ENCODE data around the gene MCC. TPM values are rescaled to one million over a fixed set of nuclear protein-coding genes. Genes with fewer than 3 reads are reported as not detected.

The MCC gene
- total RNA-seq, 4 donors from 2014 or later: 6.8 to 11.9 (median 9.0) TPM

DNA sequence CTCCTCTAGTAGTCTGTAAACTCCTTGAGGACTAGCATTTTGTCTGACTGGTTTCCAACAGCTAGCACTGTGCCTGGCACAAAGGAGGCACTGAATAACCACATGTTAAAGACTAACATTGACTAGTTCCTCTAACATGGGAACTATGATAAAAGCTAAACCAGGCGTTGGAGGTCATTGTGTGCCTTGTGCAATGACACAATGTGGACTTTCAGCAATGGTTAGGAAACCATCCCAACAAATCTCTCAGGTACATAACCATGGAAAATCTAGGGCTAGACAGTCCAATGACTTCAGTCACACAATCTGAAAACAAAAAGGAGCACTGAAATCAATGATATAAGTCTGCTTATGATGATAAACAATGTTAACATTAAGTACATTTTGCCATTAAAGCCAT is 311.0 kb downstream of the MCC start:
- ATAC-seq (no peak), DNase-seq (no peak)
- peaks cover 4 to 41% of the 10 kb centered on the region in 2 donors for H3K4me1 ChIP-seq
- no peak overlapping the region for H3K4me3 ChIP-seq
- in situ Hi-C loops (cut with MboI; ENCODE audit: low sequenced_read_pairs in 4 of 4) (no loop called here), intact Hi-C loops (cut with DNase I; ENCODE audit: low total_unique reads) (no loop called here)
- TF ChIP-seq, protein P1, sequence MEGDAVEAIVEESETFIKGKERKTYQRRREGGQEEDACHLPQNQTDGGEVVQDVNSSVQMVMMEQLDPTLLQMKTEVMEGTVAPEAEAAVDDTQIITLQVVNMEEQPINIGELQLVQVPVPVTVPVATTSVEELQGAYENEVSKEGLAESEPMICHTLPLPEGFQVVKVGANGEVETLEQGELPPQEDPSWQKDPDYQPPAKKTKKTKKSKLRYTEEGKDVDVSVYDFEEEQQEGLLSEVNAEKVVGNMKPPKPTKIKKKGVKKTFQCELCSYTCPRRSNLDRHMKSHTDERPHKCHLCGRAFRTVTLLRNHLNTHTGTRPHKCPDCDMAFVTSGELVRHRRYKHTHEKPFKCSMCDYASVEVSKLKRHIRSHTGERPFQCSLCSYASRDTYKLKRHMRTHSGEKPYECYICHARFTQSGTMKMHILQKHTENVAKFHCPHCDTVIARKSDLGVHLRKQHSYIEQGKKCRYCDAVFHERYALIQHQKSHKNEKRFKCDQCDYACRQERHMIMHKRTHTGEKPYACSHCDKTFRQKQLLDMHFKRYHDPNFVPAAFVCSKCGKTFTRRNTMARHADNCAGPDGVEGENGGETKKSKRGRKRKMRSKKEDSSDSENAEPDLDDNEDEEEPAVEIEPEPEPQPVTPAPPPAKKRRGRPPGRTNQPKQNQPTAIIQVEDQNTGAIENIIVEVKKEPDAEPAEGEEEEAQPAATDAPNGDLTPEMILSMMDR (IDR thresholded peaks at IDR 0.05 in 4 of 5, conservative IDR thresholded peaks at IDR 0.05 in 1 of 5): no peak
- no peak for TF ChIP-seq POLR2A (IDR thresholded peaks at IDR 0.05)
- H3K27me3 ChIP-seq: no peaks in the 10 kb centered on the region
- H3K36me3 ChIP-seq: no peaks in the 10 kb centered on the region
- H3K9me3 ChIP-seq: no peaks in the 10 kb centered on the region
- H3K27ac ChIP-seq: no peak overlapping the region

DNA sequence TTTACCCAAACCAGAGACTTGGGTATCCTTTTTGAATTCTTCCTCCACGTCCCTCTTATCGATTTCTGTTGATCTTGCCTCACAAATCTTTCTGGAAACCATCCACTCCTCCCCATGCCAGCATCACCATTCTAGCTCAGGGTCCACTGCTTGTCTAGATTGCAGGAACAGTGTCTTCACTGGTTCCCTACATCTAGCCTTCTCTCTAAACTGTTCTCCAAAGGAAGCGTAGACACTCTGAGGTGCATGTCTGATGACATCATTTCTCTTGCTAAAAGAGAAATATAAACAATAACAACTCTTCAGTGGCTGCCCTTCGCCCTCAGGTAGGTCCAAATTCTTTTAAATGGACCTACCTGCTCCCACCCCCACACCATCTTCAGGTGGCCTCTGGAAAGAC is 311.5 kb downstream of the MCC start:
- DNase-seq (no peak), ATAC-seq (no peak)
- in situ Hi-C loops (cut with MboI; ENCODE audit: low sequenced_read_pairs in 4 of 4) (no loop called here), intact Hi-C loops (cut with DNase I; ENCODE audit: low total_unique reads) (no loop called here)
- peaks cover 4 to 39% of the 10 kb centered on the region in 2 donors for H3K4me1 ChIP-seq
- no peak overlapping the region for H3K27ac ChIP-seq
- H3K36me3 ChIP-seq: no peaks in the 10 kb centered on the region
- no peak overlapping the region for H3K4me3 ChIP-seq
- TF ChIP-seq, protein P1 (IDR thresholded peaks at IDR 0.05 in 4 of 5, conservative IDR thresholded peaks at IDR 0.05 in 1 of 5): no peak
- TF ChIP-seq POLR2A (IDR thresholded peaks at IDR 0.05): no peak
- no peaks in the 10 kb centered on the region for H3K27me3 ChIP-seq
- no peaks in the 10 kb centered on the region for H3K9me3 ChIP-seq

DNA sequence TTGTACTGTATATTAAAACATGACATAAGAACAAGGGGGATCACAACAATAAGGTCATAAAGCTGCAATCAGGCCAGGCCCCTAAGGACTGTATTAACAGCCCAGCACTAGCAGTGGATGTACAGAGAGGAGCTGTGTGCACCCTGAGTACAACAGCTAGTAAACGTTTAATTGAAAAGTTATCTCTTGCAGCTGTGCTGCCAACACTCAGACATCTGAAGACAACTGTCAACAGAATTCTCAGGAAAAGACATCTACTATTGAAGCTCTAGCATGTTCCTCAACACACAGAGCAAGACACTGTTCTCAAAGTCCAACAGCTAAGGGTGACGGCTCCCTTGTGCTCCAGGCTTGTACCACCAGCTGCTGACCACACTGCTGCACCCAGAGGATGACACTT is 312.1 kb downstream of the MCC start:
- Histone ChIP-seq H3K36me3 (no peaks in the 10 kb centered on the region), H3K4me1 (peaks cover 4 to 35% of the 10 kb centered on the region in 2 donors), H3K4me3 (no peak overlapping the region), H3K27me3 (no peaks in the 10 kb centered on the region), H3K9me3 (no peaks in the 10 kb centered on the region), H3K27ac (no peak overlapping the region)
- no peak for TF ChIP-seq POLR2A (IDR thresholded peaks at IDR 0.05)
- TF ChIP-seq, protein P1 (IDR thresholded peaks at IDR 0.05 in 4 of 5, conservative IDR thresholded peaks at IDR 0.05 in 1 of 5): no peak
- ATAC-seq (no peak), DNase-seq (no peak)
- in situ Hi-C loops (cut with MboI; ENCODE audit: low sequenced_read_pairs in 4 of 4) (no loop called here), intact Hi-C loops (cut with DNase I; ENCODE audit: low total_unique reads) (no loop called here)

DNA sequence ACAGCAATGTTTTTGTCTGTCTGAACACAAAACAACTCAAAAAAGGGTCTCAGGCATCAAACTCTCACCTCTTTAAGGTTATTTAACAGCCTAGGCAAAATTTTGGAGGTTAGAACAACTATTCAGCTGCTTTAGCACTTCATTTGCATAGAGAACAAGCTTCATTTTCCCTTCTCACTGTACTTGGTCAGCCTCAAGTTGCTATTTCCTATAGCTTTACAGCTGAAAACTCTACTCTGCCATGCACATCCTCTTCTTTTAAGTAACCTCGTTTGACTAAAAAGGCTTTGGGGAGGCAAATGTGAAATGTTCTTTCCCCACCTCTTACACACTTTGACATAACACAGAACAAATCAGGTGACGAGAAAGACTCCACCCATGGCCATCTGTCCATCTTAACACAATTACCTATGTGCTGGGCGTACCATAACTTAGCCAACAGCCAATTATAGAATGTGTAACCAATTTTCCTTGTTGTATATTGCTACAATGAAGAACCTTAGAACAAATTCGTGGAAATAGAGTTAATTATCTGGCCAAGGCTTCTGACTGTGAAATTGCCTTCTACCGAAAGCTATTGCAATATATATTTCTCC is 315.9 kb downstream of the MCC start:
- Histone ChIP-seq H3K27ac (no peak overlapping the region), H3K36me3 (no peaks in the 10 kb centered on the region), H3K9me3 (no peaks in the 10 kb centered on the region), H3K27me3 (no peaks in the 10 kb centered on the region), H3K4me1 (peaks cover 0 to 19% of the 10 kb centered on the region in 2 donors), H3K4me3 (no peak overlapping the region)
- TF ChIP-seq POLR2A (IDR thresholded peaks at IDR 0.05): no peak
- TF ChIP-seq, protein P1 (IDR thresholded peaks at IDR 0.05 in 4 of 5, conservative IDR thresholded peaks at IDR 0.05 in 1 of 5): no peak
- intact Hi-C loops (cut with DNase I; ENCODE audit: low total_unique reads): no loop called here
- DNase-seq: no peak
- ATAC-seq: no peak
- in situ Hi-C loops (cut with MboI; ENCODE audit: low sequenced_read_pairs in 4 of 4): no loop called here

DNA sequence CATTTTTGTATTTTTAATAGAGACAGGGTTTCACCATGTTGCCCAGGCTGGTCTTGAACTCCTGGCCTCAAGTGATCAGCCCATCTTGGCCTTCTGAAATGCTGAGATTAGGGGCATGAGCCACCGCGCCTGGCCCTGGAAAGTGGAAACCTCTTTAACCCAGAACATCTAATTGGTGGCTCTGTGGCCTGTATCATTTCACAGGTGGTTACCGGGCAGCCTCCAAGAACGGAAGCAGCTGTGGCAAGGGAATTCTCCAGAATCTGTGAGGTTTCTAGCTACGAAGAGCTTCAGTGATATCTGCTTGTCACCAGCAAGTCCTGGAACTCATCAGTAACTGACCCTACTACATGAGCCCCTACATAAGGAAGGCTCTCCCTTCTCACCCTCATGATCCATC is 316.7 kb downstream of the MCC start:
- no peak for TF ChIP-seq POLR2A (IDR thresholded peaks at IDR 0.05)
- TF ChIP-seq, protein P1 (IDR thresholded peaks at IDR 0.05 in 4 of 5, conservative IDR thresholded peaks at IDR 0.05 in 1 of 5): no peak
- Histone ChIP-seq H3K9me3 (no peaks in the 10 kb centered on the region), H3K27ac (no peak overlapping the region), H3K4me3 (no peak overlapping the region), H3K4me1 (peaks cover 0 to 14% of the 10 kb centered on the region in 2 donors), H3K27me3 (no peaks in the 10 kb centered on the region), H3K36me3 (no peaks in the 10 kb centered on the region)
- no peak for DNase-seq
- intact Hi-C loops (cut with DNase I; ENCODE audit: low total_unique reads) (no loop called here), in situ Hi-C loops (cut with MboI; ENCODE audit: low sequenced_read_pairs in 4 of 4) (no loop called here)
- ATAC-seq: no peak
